Measurements from ENCODE around the gene KNL1.

KNL1 gene

GRCh38 chr15:40691737-40692136 is 97.7 kb downstream of the KNL1 start:
- H3K27me3 ChIP-seq (ENCODE audit: low read length): no peaks in the 10 kb centered on the region
- no peak overlapping the region for H3K4me2 ChIP-seq (ENCODE audit: low read depth, low read length, poor library complexity, severe bottlenecking)
- H3K9me3 ChIP-seq (ENCODE audit: insufficient read depth, low read length): no peaks in the 10 kb centered on the region
- peaks cover 3% of the 10 kb centered on the region; the same call in 1 of the 2 replicates for H4K20me1 ChIP-seq (ENCODE audit: low read depth, low read length)
- TF ChIP-seq CTCF (IDR thresholded peaks at IDR 0.05; ENCODE audit: insufficient read depth, low read length, poor library complexity, severe bottlenecking): no peak
- TF ChIP-seq EZH2phosphoT487 (conservative IDR thresholded peaks at IDR 0.05; ENCODE audit: low read length): no peak
- H3K9ac ChIP-seq (ENCODE audit: low read length): no peak overlapping the region
- no peak overlapping the region for H3K27ac ChIP-seq (ENCODE audit: low read depth, low read length)
- H2AFZ ChIP-seq (ENCODE audit: low read depth, low read length, severe bottlenecking): no peak overlapping the region
- H3K36me3 ChIP-seq (ENCODE audit: low read length): no peaks in the 10 kb centered on the region
- peaks cover 20% of the 10 kb centered on the region for H3K79me2 ChIP-seq (ENCODE audit: insufficient read depth, low read length)
- H3F3A ChIP-seq (ENCODE audit: insufficient read depth): peaks cover 15% of the 10 kb centered on the region
- H3K9me2 ChIP-seq (replicated peaks; ENCODE audit: insufficient read depth, low read length): no peaks in the 10 kb centered on the region
- H3K4me3 ChIP-seq (ENCODE audit: insufficient read depth, low read length, poor library complexity, severe bottlenecking): no peak overlapping the region

- H3K36me3 ChIP-seq (ENCODE audit: low read length): no peaks in the 10 kb centered on the region
- H3F3A ChIP-seq (ENCODE audit: insufficient read depth): peaks cover 15% of the 10 kb centered on the region
- H4K20me1 ChIP-seq (ENCODE audit: low read depth, low read length): peaks cover 3% of the 10 kb centered on the region; the same call in 1 of the 2 replicates
- no peaks in the 10 kb centered on the region for H3K9me2 ChIP-seq (replicated peaks; ENCODE audit: insufficient read depth, low read length)
- H3K27ac ChIP-seq (ENCODE audit: low read depth, low read length): peak overlapping the region; percentile 94
- H2AFZ ChIP-seq (ENCODE audit: low read depth, low read length, severe bottlenecking): peak overlapping the region; percentile 84
- peaks cover 42% of the 10 kb centered on the region for H3K79me2 ChIP-seq (ENCODE audit: insufficient read depth, low read length)
- peak overlapping the region; percentile 99 for H3K4me2 ChIP-seq (ENCODE audit: low read depth, low read length, poor library complexity, severe bottlenecking)
- TF ChIP-seq CTCF (IDR thresholded peaks at IDR 0.05; ENCODE audit: insufficient read depth, low read length, poor library complexity, severe bottlenecking) (no peak), EZH2phosphoT487 (conservative IDR thresholded peaks at IDR 0.05; ENCODE audit: low read length) (no peak)
- no peaks in the 10 kb centered on the region for H3K27me3 ChIP-seq (ENCODE audit: low read length)
- peak overlapping the region; percentile 90 for H3K9ac ChIP-seq (ENCODE audit: low read length)
- peak overlapping the region; percentile 100 for H3K4me3 ChIP-seq (ENCODE audit: insufficient read depth, low read length, poor library complexity, severe bottlenecking)
- no peaks in the 10 kb centered on the region for H3K9me3 ChIP-seq (ENCODE audit: insufficient read depth, low read length)
Observed at GRCh38 chr15:40693904-40694687, 100.0 kb downstream of the KNL1 start.

GRCh38 chr15:40694688-40695468 is 100.8 kb downstream of the KNL1 start, which contains the start of gene RAD51:
TSS of gene RAD51 (plus strand) at chr15:40695174. CDS start at chr15:40698759, 3,585 bp downstream.
- peaks cover 47% of the 10 kb centered on the region for H3K79me2 ChIP-seq (ENCODE audit: insufficient read depth, low read length)
- peaks cover 5% of the 10 kb centered on the region; the same call in 1 of the 2 replicates for H3K36me3 ChIP-seq (ENCODE audit: low read length)
- H4K20me1 ChIP-seq (ENCODE audit: low read depth, low read length): peaks cover 3% of the 10 kb centered on the region; the same call in 1 of the 2 replicates
- peak within 1 kb of the TSS; percentile 94 for H3K27ac ChIP-seq (ENCODE audit: low read depth, low read length)
- H3K27me3 ChIP-seq (ENCODE audit: low read length): no peaks in the 10 kb centered on the region
- peaks cover 15% of the 10 kb centered on the region for H3F3A ChIP-seq (ENCODE audit: insufficient read depth)
- no peak for TF ChIP-seq EZH2phosphoT487 (conservative IDR thresholded peaks at IDR 0.05; ENCODE audit: low read length)
- TF ChIP-seq CTCF (IDR thresholded peaks at IDR 0.05; ENCODE audit: insufficient read depth, low read length, poor library complexity, severe bottlenecking): no peak
- H3K9me3 ChIP-seq (ENCODE audit: insufficient read depth, low read length): no peaks in the 10 kb centered on the region
- peak within 1 kb of the TSS; percentile 99 for H3K4me2 ChIP-seq (ENCODE audit: low read depth, low read length, poor library complexity, severe bottlenecking)
- peak within 1 kb of the TSS; percentile 100 for H3K4me3 ChIP-seq (ENCODE audit: insufficient read depth, low read length, poor library complexity, severe bottlenecking)
- no peaks in the 10 kb centered on the region for H3K9me2 ChIP-seq (replicated peaks; ENCODE audit: insufficient read depth, low read length)
- H2AFZ ChIP-seq (ENCODE audit: low read depth, low read length, severe bottlenecking): peak within 1 kb of the TSS; percentile 84
- H3K9ac ChIP-seq (ENCODE audit: low read length): peak within 1 kb of the TSS; percentile 90

All from SU-DHL-6 (cell line).